Measurements from ENCODE around the gene RGR.

The RGR gene

DNA sequence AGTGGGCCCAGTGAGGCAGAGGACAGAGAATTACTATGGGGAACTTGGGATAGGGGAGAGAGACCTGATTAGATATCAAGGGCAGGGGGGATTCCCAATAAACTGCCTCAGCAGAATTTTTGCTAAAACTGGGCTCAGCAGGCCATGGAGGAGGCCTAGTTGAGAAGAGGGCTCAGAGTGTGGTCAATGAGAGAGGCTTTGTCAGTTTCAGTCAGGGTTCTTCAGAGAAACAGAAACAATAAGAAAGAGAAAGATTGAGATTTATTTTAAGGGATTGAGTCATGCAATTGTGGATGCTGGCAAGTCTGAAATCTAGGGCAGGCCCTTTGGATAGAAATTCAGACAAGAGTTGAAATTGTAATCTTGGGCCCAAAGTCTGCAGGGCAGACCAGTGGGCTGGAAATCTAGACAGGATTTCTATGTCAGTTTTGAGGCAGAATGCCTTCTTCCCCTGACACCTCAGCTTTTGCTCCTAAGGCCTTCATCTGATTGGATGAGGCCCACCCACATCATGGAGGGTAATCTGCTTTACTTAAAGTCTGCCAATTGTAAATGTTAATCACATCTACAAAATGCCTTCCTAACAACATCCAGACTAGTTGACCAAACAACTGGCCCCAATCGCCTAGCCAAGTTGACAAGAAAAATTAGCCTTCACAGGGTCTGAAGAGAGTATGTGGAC is 50.1 kb downstream of the RGR start:
- in situ Hi-C loops (cut with HindIII; ENCODE audit: low pct_unique_long_range_greater_than_20kb, low sequenced_read_pairs) = no loop called here
- TF ChIP-seq JUND (IDR thresholded peaks at IDR 0.05; ENCODE audit: low read depth) = no peak
- DNase-seq (ENCODE audit: low read depth in 1 of 2, low spot score in 1 of 2) = no peak

DNA sequence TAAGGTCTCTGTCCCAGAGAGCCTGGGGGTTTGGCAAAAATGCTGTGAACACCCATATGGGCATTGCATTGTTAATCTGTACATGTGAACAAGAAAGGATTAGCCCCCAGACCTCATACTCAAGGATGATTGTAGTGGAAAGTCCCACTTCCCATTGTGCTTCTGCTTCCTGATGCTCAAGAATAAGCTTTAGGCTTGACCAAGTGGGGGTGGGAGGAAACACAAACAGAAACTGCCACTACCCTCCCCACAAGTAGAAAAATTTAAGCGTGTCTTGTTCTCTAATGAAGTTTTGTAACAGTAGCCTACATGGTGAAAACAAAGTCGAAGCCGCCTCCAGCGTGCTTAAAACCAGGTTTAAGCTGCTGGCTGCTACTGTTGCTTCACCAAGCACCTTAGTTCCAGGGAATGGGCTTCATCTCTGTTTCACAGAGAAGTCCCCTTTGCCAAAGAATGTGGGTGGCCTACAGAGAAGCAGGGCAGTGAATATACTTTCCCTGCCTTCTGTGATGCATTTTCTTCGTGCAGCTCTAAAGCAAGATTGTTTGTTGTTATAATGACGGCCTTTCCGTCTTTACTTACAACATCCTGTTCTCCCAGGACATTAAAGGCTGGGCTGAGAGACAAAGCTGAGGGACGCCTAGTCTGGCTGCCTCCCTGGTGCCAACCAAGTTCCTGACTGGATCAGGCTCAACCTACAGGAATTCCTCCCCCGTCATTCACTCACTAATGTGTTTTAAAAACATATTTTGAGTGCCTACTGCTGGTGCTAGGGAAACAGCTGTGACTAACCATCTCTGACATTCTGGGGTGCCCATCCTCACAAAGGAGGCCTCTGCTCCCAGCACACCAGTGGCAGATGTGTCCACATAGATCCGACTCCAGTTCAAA is 51.5 kb downstream of the RGR start:
- in situ Hi-C loops (cut with HindIII; ENCODE audit: low pct_unique_long_range_greater_than_20kb, low sequenced_read_pairs) = no loop called here
- no peak for DNase-seq (ENCODE audit: low read depth in 1 of 2, low spot score in 1 of 2)
- no peak for TF ChIP-seq JUND (IDR thresholded peaks at IDR 0.05; ENCODE audit: low read depth)

DNA sequence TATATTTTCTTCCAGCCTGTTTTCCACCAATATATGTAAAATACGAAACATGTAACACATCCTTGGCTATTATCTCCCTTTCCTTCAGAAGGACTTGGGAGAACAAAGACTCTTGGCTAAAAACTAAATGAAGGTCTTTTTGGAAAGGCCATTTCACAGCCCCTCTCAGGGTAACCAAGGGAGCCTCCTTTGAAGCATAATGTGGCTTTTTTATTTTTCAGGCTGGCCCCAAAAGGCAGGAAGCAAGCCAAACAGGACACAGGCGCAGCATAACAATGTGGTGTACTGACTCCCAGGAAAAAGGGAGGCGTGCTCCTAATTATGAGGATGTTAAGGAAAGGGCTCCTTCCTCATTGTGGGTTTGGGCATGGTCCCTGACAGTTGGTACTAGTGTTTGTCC is 53.2 kb downstream of the RGR start:
- DNase-seq (ENCODE audit: low read depth in 1 of 2, low spot score in 1 of 2) = no peak
- no peak for TF ChIP-seq JUND (IDR thresholded peaks at IDR 0.05; ENCODE audit: low read depth)
- in situ Hi-C loops (cut with HindIII; ENCODE audit: low pct_unique_long_range_greater_than_20kb, low sequenced_read_pairs) = no loop called here

DNA sequence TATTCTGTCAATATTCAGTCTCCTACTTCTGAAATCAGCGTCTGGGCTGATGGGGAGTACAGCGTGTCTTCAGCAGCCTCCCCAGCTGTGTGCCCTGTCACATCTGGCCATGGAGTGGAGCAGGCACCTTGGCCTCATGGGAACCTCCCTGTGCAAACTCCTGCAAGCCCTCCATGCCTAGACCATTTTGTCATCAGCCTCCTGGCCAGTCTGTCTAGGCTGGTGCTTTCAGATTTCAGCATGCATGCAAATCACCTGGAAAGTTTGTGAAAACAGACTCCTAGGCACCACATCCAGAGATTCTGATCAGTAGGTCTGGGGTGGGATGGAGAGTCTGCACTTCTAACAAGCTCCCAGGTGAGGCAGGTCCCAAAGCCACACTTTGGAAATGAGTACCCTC is 57.4 kb downstream of the RGR start:
- TF ChIP-seq JUND (IDR thresholded peaks at IDR 0.05; ENCODE audit: low read depth) = no peak
- no peak for DNase-seq (ENCODE audit: low read depth in 1 of 2, low spot score in 1 of 2)
- in situ Hi-C loops (cut with HindIII; ENCODE audit: low pct_unique_long_range_greater_than_20kb, low sequenced_read_pairs) = no loop called here

DNA sequence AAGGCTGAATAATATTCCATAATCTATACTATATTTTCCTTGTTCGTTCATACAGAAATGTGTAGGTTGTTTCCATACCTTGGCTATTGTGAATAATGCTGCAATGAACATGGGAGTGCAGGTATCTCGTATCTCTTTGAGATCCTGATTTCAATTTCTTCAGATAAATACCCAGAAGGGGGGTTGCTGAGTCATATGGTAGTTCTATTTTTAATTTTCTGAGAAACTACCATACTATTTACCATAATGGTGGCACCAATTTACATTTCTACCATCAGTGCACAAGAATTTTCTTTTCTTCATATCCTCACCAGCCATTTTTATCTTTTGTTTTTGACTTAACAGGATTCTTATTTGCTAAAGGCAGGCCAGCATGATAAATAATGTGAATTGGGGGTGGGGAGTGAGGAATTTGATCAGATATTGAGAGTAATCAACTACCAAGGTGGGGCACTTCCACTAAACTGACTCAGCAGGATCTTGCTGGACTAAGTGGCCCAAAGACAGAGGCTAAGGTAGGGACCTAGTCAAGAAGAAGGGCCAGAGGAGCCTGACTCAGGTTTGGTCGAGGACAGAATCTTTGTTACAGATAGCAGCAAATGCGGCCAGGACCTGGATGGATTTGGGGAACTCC is 62.0 kb downstream of the RGR start:
- DNase-seq (ENCODE audit: low read depth in 1 of 2, low spot score in 1 of 2) = no peak
- no peak for TF ChIP-seq JUND (IDR thresholded peaks at IDR 0.05; ENCODE audit: low read depth)
- in situ Hi-C loops (cut with HindIII; ENCODE audit: low pct_unique_long_range_greater_than_20kb, low sequenced_read_pairs) = no loop called here

DNA sequence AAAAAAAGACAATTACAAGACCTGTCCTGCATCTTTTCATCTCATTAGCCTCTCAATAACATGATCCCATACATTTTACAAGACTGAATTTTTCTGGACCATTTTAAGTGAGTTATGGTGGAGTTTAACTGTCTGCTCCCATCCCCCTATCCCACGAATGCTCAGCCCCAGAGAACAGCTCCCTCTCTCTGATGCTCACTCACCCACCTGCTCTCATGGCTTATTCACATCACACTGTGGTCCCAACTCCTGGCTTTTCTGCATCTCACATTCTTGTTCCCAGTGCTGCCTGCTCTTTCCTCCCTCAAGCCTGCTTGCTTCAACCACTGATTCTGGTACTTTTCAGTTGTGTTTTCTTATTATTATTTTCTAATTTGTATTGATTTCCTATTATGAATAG is 63.2 kb downstream of the RGR start:
- no peak for TF ChIP-seq JUND (IDR thresholded peaks at IDR 0.05; ENCODE audit: low read depth)
- in situ Hi-C loops (cut with HindIII; ENCODE audit: low pct_unique_long_range_greater_than_20kb, low sequenced_read_pairs) = no loop called here
- DNase-seq (ENCODE audit: low read depth in 1 of 2, low spot score in 1 of 2) = no peak

DNA sequence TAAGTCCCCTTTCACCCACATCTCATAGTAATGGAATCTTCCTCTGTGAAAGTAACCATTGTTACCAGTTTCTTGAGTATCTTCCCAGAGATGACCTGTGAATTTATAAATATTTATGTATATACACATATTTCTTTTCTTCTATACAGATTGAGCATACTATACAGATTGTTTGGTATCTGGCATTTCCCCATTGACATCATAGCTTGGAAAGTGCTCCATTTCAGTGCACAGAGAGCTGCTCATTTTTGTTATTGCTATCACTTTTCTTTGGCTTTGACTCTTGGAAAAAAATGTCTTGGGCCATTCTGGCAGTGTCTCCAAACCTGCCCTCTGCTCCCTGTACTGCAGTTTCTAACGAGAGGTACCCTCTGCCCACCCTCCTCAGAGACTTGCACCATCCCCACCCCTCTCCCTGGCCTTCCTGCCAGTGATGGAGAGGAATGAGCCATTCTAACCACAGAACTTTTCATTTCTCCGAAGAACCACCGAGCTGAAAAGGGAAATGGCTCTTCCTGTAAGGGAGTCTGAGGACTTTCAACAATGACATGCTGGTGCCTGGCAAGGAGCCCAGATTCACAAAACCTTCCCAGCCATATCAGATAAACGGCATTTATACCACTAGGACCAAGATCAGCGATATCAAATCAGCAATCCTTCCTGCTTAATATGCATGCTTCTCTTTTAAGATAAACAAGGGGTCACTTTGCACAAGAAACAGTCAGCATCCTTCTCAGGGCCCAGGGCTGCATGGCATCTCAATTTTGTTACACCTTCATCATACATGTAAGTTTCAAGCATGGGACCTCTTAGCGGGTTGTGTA is 63.8 kb downstream of the RGR start:
- TF ChIP-seq JUND (IDR thresholded peaks at IDR 0.05; ENCODE audit: low read depth) = no peak
- in situ Hi-C loops (cut with HindIII; ENCODE audit: low pct_unique_long_range_greater_than_20kb, low sequenced_read_pairs) = no loop called here
- DNase-seq (ENCODE audit: low read depth in 1 of 2, low spot score in 1 of 2) = no peak

All from T47D (cell line).